ENCODE results near the gene STXBP5.

STXBP5 gene

DNA sequence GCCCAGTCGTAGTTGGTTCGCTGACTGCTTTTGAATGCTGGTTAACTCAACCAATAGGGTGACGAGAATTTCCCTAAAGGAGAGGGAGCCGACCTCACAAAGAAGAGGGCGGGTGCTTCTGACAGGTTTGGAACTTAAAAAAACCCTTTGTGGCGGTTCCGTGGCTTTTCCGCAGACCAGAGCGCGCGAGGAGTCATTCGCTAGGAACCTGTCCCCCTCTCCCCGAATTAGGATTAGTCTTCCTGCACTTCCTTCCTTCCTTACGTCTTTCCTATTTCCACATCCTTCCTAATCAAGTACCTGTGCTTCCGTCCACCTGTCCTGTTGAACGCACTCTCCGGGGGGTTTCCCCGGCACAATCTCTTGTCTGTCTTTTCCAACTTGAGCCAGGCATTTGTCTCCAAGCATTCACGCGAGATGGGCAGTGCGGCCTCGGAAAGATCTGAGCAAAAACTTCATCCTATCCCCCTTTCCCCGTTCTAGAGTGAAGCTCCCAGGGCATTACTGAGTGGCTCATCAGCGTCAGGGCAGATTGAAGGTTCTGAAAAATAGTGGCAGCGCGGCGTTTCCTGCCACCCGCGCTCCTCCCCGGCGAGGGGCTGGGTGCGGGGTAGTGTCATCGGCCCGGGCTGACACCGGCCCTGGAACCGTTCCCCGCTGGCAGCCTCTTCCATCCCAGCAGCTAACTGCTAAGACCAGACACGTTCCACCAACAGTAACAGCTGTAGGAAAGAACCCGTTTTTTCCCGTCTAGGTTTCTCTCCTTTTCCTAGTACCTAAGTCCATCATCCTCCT, 1.5 kb upstream of the STXBP5 start:
- Histone ChIP-seq H3K9ac (ENCODE audit: low read length) (peak overlapping the region; percentile 71), H4K20me1 (ENCODE audit: insufficient read depth, low read length) (no peaks in the 10 kb centered on the region), H3K27me3 (ENCODE audit: low read depth, low read length) (no peaks in the 10 kb centered on the region), H3K9me3 (ENCODE audit: insufficient read depth, low read length) (no peaks in the 10 kb centered on the region), H3K36me3 (replicated peaks; ENCODE audit: low read depth, low read length) (no peaks in the 10 kb centered on the region), H3K4me2 (ENCODE audit: low read length) (peak overlapping the region; percentile 78), H3K79me2 (ENCODE audit: low read length) (peaks cover 9% of the 10 kb centered on the region), H3K4me1 (ENCODE audit: low read length) (peaks cover 14% of the 10 kb centered on the region; the same call in 1 of the 2 replicates), H3K4me3 (ENCODE audit: low read length) (peak overlapping the region; percentile 91), H3K27ac (ENCODE audit: low read length) (peak overlapping the region; percentile 46), H2AFZ (ENCODE audit: low read depth, low read length) (peak overlapping the region; percentile 96)
- no peak for TF ChIP-seq EZH2phosphoT487 (IDR thresholded peaks at IDR 0.05; ENCODE audit: low read depth)
- TF ChIP-seq, protein P1, sequence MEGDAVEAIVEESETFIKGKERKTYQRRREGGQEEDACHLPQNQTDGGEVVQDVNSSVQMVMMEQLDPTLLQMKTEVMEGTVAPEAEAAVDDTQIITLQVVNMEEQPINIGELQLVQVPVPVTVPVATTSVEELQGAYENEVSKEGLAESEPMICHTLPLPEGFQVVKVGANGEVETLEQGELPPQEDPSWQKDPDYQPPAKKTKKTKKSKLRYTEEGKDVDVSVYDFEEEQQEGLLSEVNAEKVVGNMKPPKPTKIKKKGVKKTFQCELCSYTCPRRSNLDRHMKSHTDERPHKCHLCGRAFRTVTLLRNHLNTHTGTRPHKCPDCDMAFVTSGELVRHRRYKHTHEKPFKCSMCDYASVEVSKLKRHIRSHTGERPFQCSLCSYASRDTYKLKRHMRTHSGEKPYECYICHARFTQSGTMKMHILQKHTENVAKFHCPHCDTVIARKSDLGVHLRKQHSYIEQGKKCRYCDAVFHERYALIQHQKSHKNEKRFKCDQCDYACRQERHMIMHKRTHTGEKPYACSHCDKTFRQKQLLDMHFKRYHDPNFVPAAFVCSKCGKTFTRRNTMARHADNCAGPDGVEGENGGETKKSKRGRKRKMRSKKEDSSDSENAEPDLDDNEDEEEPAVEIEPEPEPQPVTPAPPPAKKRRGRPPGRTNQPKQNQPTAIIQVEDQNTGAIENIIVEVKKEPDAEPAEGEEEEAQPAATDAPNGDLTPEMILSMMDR (IDR thresholded peaks at IDR 0.05; ENCODE audit: low read depth, low read length): no peak

DNA sequence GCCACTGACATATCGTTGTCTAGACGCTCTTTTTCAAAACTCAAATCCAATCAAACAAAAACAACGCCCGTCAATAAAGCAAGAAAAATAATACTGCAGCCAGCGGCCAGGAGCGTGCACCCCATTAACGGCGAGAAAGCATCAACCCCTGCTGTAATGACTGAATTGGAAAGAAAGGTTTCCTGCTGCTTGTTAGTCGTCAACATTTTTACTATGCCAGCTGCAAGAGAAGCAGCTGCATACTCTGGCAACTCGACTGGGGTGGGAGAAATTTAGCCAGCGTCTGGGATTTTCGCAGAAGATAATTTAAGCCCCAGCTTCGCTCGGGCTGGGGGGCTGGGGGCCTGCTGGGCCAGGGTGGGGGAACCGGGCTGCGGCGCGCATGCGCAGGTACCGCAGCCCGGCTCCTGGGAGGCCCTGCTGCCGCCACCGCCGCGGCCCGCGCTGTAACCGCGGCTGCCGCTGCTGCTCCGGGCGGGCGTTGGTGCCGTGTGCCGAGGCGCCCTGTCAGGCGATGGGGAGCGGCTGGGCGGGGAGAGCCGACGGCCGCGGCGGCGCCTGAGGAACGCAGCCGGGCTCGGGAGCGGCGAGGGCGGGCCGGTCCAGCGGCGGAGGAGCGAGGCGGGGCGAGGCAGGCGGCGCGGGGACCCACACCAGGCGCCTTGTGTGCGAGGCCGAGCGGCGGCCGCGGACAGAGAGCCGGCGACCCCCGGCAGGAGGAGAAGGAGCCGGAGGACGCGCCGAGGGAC, 732 bp upstream of the STXBP5 start:
- H3K9ac ChIP-seq (ENCODE audit: low read length): peak overlapping the region; percentile 71
- no peaks in the 10 kb centered on the region for H3K36me3 ChIP-seq (replicated peaks; ENCODE audit: low read depth, low read length)
- H3K27me3 ChIP-seq (ENCODE audit: low read depth, low read length): no peaks in the 10 kb centered on the region
- H2AFZ ChIP-seq (ENCODE audit: low read depth, low read length): peak overlapping the region; percentile 96
- H3K4me2 ChIP-seq (ENCODE audit: low read length): peak overlapping the region; percentile 78
- H3K79me2 ChIP-seq (ENCODE audit: low read length): peaks cover 9% of the 10 kb centered on the region
- H3K27ac ChIP-seq (ENCODE audit: low read length): peak overlapping the region; percentile 46
- H3K4me3 ChIP-seq (ENCODE audit: low read length): peak overlapping the region; percentile 91
- TF ChIP-seq, protein P1 (IDR thresholded peaks at IDR 0.05; ENCODE audit: low read depth, low read length): no peak
- no peak for TF ChIP-seq EZH2phosphoT487 (IDR thresholded peaks at IDR 0.05; ENCODE audit: low read depth)
- peaks cover 14% of the 10 kb centered on the region; the same call in 1 of the 2 replicates for H3K4me1 ChIP-seq (ENCODE audit: low read length)
- no peaks in the 10 kb centered on the region for H3K9me3 ChIP-seq (ENCODE audit: insufficient read depth, low read length)
- H4K20me1 ChIP-seq (ENCODE audit: insufficient read depth, low read length): no peaks in the 10 kb centered on the region

DNA sequence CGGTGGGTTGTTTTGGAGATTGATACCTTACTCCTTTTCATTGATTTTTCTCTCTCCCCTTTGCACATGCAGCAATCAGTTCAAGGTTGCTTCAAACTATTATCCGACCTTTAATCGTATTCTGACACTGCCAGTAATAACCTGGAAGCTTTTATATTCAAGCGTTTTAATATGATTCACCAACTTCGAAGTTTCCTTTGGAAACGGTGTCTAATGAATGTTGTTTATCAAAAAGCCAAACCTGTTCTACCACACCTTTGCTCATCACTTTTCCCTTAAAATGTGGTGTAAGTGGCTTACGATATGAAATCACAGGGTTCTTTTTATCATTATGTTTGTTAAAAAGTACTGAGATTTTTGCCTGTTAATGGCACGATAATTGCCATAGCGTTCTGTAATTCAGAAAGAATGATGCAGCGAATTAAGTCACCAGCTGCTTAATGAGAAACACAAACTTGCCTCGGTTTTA, 660 bp downstream of the STXBP5 start:
- no peaks in the 10 kb centered on the region for H4K20me1 ChIP-seq (ENCODE audit: insufficient read depth, low read length)
- peaks cover 9% of the 10 kb centered on the region for H3K79me2 ChIP-seq (ENCODE audit: low read length)

More for the DNA sequence above, 660 bp downstream of the STXBP5 start:
- no peaks in the 10 kb centered on the region for H3K9me3 ChIP-seq (ENCODE audit: insufficient read depth, low read length)
- TF ChIP-seq, protein P1 (IDR thresholded peaks at IDR 0.05; ENCODE audit: low read depth, low read length): no peak
- TF ChIP-seq EZH2phosphoT487 (IDR thresholded peaks at IDR 0.05; ENCODE audit: low read depth): no peak
- no peaks in the 10 kb centered on the region for H3K36me3 ChIP-seq (replicated peaks; ENCODE audit: low read depth, low read length)
- peak overlapping the region; percentile 91 for H3K4me3 ChIP-seq (ENCODE audit: low read length)
- H3K27me3 ChIP-seq (ENCODE audit: low read depth, low read length): no peaks in the 10 kb centered on the region
- H3K9ac ChIP-seq (ENCODE audit: low read length): peak overlapping the region; percentile 71; the same call in 1 of the 2 replicates
- H2AFZ ChIP-seq (ENCODE audit: low read depth, low read length): no peak overlapping the region
- peaks cover 14% of the 10 kb centered on the region; the same call in 1 of the 2 replicates for H3K4me1 ChIP-seq (ENCODE audit: low read length)
- H3K4me2 ChIP-seq (ENCODE audit: low read length): peak overlapping the region; percentile 88
- no peak overlapping the region for H3K27ac ChIP-seq (ENCODE audit: low read length)
